H1 (cell line): Measurements from ENCODE around the gene MSANTD2.

Source experiments
- CEBPB ChIP-seq: IDR thresholded peaks from 2 replicates; pipeline ENCODE4 v1.6.1; 2012; ENCODE audit warnings: low read depth, low read length
- RNF2 ChIP-seq: fragments of 200-900, 300-1000 bp; sonication (generic); IDR thresholded peaks from 2 replicates; pipeline ENCODE4 v1.7.1; 2016; ENCODE audit warnings: borderline replicate concordance, low read depth, mild to moderate bottlenecking, antibody characterized with exemption, low read length; ENCODE audit not compliant: poor library complexity, severe bottlenecking; ENCODE audit errors: missing control alignments
- SP1 ChIP-seq: IDR thresholded peaks from 2 replicates; pipeline ENCODE4 v1.6.1; 2011; ENCODE audit warnings: low read depth, low read length
- SP4 ChIP-seq: IDR thresholded peaks from 2 replicates; pipeline ENCODE4 v1.6.1; 2012; ENCODE audit warnings: low read length, inconsistent platforms
- YY1 ChIP-seq: IDR thresholded peaks from 2 replicates; pipeline ENCODE4 v1.6.1; 2011; ENCODE audit warnings: low read depth, mild to moderate bottlenecking, low read length
- ZNF274 ChIP-seq: IDR thresholded peaks from 2 replicates; pipeline ENCODE4 v1.7.0; 2012; ENCODE audit warnings: low read length, borderline replicate concordance; ENCODE audit errors: extremely low read depth

- TF ChIP-seq SP1: no peak
- no peak for TF ChIP-seq ZNF274
- TF ChIP-seq SP4: no peak
- TF ChIP-seq RNF2: peak; percentile 74
- no peak for TF ChIP-seq CEBPB
- TF ChIP-seq YY1: no peak
Measured at GRCh38 chr11:124841840-124842239, 41.6 kb upstream of the MSANTD2 start.
